ENCODE data around the gene TRIM71. TPM values are rescaled to one million over a fixed set of nuclear protein-coding genes. Genes with fewer than 3 reads are reported as not detected.

The TRIM71 gene
- total RNA-seq, 2 donors from 2014 or later, result not detected

DNA sequence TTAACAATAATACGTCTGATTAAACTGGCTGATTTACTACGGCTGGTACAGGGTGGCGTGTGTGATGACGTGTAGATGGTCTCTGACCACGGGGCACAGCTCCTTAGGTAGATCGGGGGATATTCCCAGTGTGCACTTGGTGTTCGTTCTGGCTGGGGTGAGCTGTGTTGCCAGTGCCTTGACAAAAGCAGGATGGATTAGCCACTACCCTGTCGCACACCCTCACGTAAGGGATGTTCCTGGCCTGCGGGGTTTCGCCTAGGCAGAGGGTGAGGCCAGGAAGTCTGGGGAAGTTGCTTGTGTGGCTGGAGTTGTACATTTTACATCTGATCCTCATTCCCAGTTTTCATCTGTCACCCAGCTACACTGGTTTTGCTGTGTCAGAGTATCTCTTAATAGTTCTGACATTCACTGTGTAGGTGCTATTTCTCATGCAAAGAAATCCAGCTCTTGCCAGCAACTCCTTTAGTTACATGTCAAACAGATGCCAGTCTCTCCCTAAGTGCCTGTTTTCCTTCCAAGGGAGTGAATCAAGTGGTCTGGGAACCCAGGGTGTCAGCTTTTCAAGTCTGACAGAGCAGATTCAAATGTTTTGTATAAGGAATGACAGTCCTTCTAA lies 67.6 kb downstream of the TRIM71 start:
- TF ChIP-seq, protein P1, sequence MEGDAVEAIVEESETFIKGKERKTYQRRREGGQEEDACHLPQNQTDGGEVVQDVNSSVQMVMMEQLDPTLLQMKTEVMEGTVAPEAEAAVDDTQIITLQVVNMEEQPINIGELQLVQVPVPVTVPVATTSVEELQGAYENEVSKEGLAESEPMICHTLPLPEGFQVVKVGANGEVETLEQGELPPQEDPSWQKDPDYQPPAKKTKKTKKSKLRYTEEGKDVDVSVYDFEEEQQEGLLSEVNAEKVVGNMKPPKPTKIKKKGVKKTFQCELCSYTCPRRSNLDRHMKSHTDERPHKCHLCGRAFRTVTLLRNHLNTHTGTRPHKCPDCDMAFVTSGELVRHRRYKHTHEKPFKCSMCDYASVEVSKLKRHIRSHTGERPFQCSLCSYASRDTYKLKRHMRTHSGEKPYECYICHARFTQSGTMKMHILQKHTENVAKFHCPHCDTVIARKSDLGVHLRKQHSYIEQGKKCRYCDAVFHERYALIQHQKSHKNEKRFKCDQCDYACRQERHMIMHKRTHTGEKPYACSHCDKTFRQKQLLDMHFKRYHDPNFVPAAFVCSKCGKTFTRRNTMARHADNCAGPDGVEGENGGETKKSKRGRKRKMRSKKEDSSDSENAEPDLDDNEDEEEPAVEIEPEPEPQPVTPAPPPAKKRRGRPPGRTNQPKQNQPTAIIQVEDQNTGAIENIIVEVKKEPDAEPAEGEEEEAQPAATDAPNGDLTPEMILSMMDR (IDR thresholded peaks at IDR 0.05), result no peak
- Histone ChIP-seq H3K27me3 (replicated peaks; ENCODE audit: insufficient read depth) (no peaks in the 10 kb centered on the region), H3K4me1 (ENCODE audit: control insufficient read depth in 1 of 2, low read depth in 2 of 2) (no peaks in the 10 kb centered on the region), H3K27ac (no peak overlapping the region), H3K9me3 (no peaks in the 10 kb centered on the region), H3K36me3 (no peaks in the 10 kb centered on the region), H3K4me3 (no peak overlapping the region)
- DNase-seq (ENCODE audit: low spot score), result no peak
- no peak for ATAC-seq (ENCODE audit: insufficient number of reproducible peaks, low FRiP score, low read depth)

DNA sequence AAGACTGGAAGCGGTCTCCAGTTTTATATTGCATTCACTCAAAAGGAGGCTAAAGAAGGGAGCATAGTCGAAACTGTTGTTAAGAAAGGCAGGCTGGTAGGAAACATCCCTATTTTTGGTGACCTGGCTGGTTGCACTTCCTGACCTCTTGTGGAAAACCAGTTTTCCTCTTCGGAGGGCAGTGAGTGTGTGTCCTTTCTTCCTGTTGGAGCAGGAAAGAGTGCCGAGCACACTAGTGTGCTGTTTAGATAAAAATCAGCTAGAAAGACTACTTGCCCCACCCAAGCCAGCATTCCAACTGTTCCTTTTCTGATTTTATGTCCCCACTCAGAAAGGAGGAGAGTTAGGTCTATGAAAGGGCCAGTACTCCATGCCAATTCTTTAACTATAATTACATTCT lies 68.5 kb downstream of the TRIM71 start:
- TF ChIP-seq, protein P1 (IDR thresholded peaks at IDR 0.05), result no peak
- no peaks in the 10 kb centered on the region for H3K36me3 ChIP-seq
- DNase-seq (ENCODE audit: low spot score), result no peak
- H3K27ac ChIP-seq, result no peak overlapping the region
- H3K27me3 ChIP-seq (replicated peaks; ENCODE audit: insufficient read depth), result no peaks in the 10 kb centered on the region
- no peak for ATAC-seq (ENCODE audit: insufficient number of reproducible peaks, low FRiP score, low read depth)
- H3K4me3 ChIP-seq, result no peak overlapping the region
- no peaks in the 10 kb centered on the region for H3K9me3 ChIP-seq
- no peaks in the 10 kb centered on the region for H3K4me1 ChIP-seq (ENCODE audit: control insufficient read depth in 1 of 2, low read depth in 2 of 2)

- H3K4me1 ChIP-seq (ENCODE audit: control insufficient read depth in 1 of 2, low read depth in 2 of 2), result no peaks in the 10 kb centered on the region
- H3K4me3 ChIP-seq, result no peak overlapping the region
- DNase-seq (ENCODE audit: low spot score) (no peak), ATAC-seq (ENCODE audit: insufficient number of reproducible peaks, low FRiP score, low read depth) (no peak)
- TF ChIP-seq, protein P1 (IDR thresholded peaks at IDR 0.05), result no peak
- no peaks in the 10 kb centered on the region for H3K36me3 ChIP-seq
- no peaks in the 10 kb centered on the region for H3K9me3 ChIP-seq
- no peaks in the 10 kb centered on the region for H3K27me3 ChIP-seq (replicated peaks; ENCODE audit: insufficient read depth)
- no peak overlapping the region for H3K27ac ChIP-seq
Observed at GRCh38 chr3:32886911-32887310, 69.1 kb downstream of the TRIM71 start.

- H3K27ac ChIP-seq, result no peak overlapping the region
- no peaks in the 10 kb centered on the region for H3K9me3 ChIP-seq
- no peak for ATAC-seq (ENCODE audit: insufficient number of reproducible peaks, low FRiP score, low read depth)
- no peak overlapping the region for H3K4me3 ChIP-seq
- H3K27me3 ChIP-seq (replicated peaks; ENCODE audit: insufficient read depth), result no peaks in the 10 kb centered on the region
- no peaks in the 10 kb centered on the region for H3K4me1 ChIP-seq (ENCODE audit: control insufficient read depth in 1 of 2, low read depth in 2 of 2)
- H3K36me3 ChIP-seq, result no peaks in the 10 kb centered on the region
- DNase-seq (ENCODE audit: low spot score), result no peak
- TF ChIP-seq, protein P1 (IDR thresholded peaks at IDR 0.05), result no peak
Observed at GRCh38 chr3:32888739-32889138, 70.9 kb downstream of the TRIM71 start.

DNA sequence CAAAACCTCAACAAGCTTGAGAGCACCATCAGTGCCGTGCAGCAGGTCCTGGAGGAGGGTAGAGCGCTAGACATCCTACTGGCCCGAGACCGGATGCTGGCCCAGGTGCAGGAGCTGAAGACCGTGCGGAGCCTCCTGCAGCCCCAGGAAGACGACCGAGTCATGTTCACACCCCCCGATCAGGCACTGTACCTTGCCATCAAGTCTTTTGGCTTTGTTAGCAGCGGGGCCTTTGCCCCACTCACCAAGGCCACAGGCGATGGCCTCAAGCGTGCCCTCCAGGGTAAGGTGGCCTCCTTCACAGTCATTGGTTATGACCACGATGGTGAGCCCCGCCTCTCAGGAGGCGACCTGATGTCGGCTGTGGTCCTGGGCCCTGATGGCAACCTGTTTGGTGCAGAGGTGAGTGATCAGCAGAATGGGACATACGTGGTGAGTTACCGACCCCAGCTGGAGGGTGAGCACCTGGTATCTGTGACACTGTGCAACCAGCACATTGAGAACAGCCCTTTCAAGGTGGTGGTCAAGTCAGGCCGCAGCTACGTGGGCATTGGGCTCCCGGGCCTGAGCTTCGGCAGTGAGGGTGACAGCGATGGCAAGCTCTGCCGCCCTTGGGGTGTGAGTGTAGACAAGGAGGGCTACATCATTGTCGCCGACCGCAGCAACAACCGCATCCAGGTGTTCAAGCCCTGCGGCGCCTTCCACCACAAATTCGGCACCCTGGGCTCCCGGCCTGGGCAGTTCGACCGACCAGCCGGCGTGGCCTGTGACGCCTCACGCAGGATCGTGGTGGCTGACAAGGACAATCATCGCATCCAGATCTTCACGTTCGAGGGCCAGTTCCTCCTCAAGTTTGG lies 72.9 kb downstream of the TRIM71 start:
- Histone ChIP-seq H3K9me3 (no peaks in the 10 kb centered on the region), H3K27ac (no peak overlapping the region), H3K27me3 (replicated peaks; ENCODE audit: insufficient read depth) (no peaks in the 10 kb centered on the region), H3K4me3 (no peak overlapping the region), H3K4me1 (ENCODE audit: control insufficient read depth in 1 of 2, low read depth in 2 of 2) (no peaks in the 10 kb centered on the region), H3K36me3 (no peaks in the 10 kb centered on the region)
- ATAC-seq (ENCODE audit: insufficient number of reproducible peaks, low FRiP score, low read depth) (no peak), DNase-seq (ENCODE audit: low spot score) (no peak)
- TF ChIP-seq, protein P1 (IDR thresholded peaks at IDR 0.05), result no peak
